IMR-90 (cell line): ENCODE measurements around the gene RADX. TPM values are rescaled to one million over a fixed set of nuclear protein-coding genes. Genes with fewer than 3 reads are reported as not detected.

Experiments
- ATAC-seq: fragments of 200-7000 bp; cut with Tn5 transposase; 2 replicates; pipeline ENCODE4 v1.9.1; 2020; ENCODE audit warnings: low read depth, mild to moderate bottlenecking, moderate library complexity
- BruUV-seq: library from RNA; stranded (reverse); fragments of 400-500 nt; replicated peaks from 2 replicates; lab custom pipeline; 2021; lab: Mats Ljungman, UMichigan
- CTCF ChIA-PET: fragments of 300-600 bp; formaldehyde crosslinking; extraction: SDS; loops from one replicate; lab custom pipeline; 2021; ENCODE audit warnings: antibody characterized with exemption; lab: Yijun Ruan, JAX
- POLR2A ChIA-PET: fragments of 300-600 bp; sonication (Branson Sonifier 250); formaldehyde crosslinking; loops from one replicate; lab custom pipeline; 2022; ENCODE audit warnings: antibody characterized with exemption; ENCODE audit not compliant: unreplicated experiment; lab: Charles Lee
- DNase-seq: peaks from one replicate; pipeline ENCODE4 v3.0.0; 2013
- H2AFZ ChIP-seq: replicated peaks from 2 replicates; pipeline ENCODE3; 2013; ENCODE audit warnings: low read length, mild to moderate bottlenecking; ENCODE audit not compliant: poor library complexity
- H2AK5ac ChIP-seq: 2 replicates; pipeline ENCODE4 v1.6.1; 2013; ENCODE audit warnings: low read depth, low read length, inconsistent platforms
- H2AK9ac ChIP-seq: replicated peaks from 2 replicates; pipeline ENCODE3; 2013; ENCODE audit warnings: mild to moderate bottlenecking, low read depth, low read length, moderate library complexity; ENCODE audit not compliant: poor library complexity
- H2BK120ac ChIP-seq: 2 replicates; pipeline ENCODE4 v1.6.1; 2013; ENCODE audit warnings: low read depth, low read length, inconsistent platforms
- H2BK15ac ChIP-seq: 3 replicates; pipeline ENCODE4 v1.6.1; 2013; ENCODE audit warnings: low read depth, low read length, inconsistent platforms
- H2BK20ac ChIP-seq: 2 replicates; pipeline ENCODE4 v1.6.1; 2013; ENCODE audit warnings: low read depth, mild to moderate bottlenecking, inconsistent platforms, low read length, moderate library complexity
- H2BK5ac ChIP-seq: 2 replicates; pipeline ENCODE4 v1.6.1; 2013; ENCODE audit warnings: mild to moderate bottlenecking, low read depth, low read length, inconsistent platforms; ENCODE audit not compliant: poor library complexity, severe bottlenecking
- H3K14ac ChIP-seq: replicated peaks from 2 replicates; pipeline ENCODE4 v1.6.1; 2013; ENCODE audit warnings: low read depth, low read length, inconsistent platforms
- H3K18ac ChIP-seq: 2 replicates; pipeline ENCODE4 v1.6.1; 2013; ENCODE audit warnings: low read depth, low read length, control low read depth
- H3K23ac ChIP-seq: 2 replicates; pipeline ENCODE4 v1.6.1; 2013; ENCODE audit warnings: low read depth, low read length, inconsistent platforms
- H3K27ac ChIP-seq: 2 replicates; pipeline ENCODE4 v1.5.1; 2013; ENCODE audit warnings: mild to moderate bottlenecking, control low read depth, low read length; ENCODE audit not compliant: insufficient read depth
- H3K27me3 ChIP-seq: 2 replicates; pipeline ENCODE4 v1.6.1; 2013; ENCODE audit warnings: low read length; ENCODE audit not compliant: control insufficient read depth, insufficient read depth
- H3K36me3 ChIP-seq: 2 replicates; pipeline ENCODE4 v1.6.1; 2013; ENCODE audit warnings: low read length, mixed read lengths; ENCODE audit not compliant: control insufficient read depth, insufficient read depth
- H3K4ac ChIP-seq: 2 replicates; pipeline ENCODE4 v1.6.1; 2013; ENCODE audit warnings: low read depth, low read length, inconsistent platforms
- H3K4me1 ChIP-seq: 2 replicates; pipeline ENCODE4 v1.6.1; 2013; ENCODE audit warnings: low read length, mixed read lengths; ENCODE audit not compliant: control insufficient read depth, insufficient read depth
- H3K4me2 ChIP-seq: 2 replicates; pipeline ENCODE4 v1.6.1; 2013; ENCODE audit warnings: low read depth, mild to moderate bottlenecking, control low read depth, low read length, moderate library complexity
- H3K4me3 ChIP-seq: 2 replicates; pipeline ENCODE4 v1.5.1; 2013; ENCODE audit warnings: low read depth, mild to moderate bottlenecking, control low read depth, low read length, moderate library complexity; ENCODE audit not compliant: insufficient read depth
- H3K56ac ChIP-seq: 2 replicates; pipeline ENCODE4 v1.6.1; 2013; ENCODE audit warnings: low read length, inconsistent platforms; ENCODE audit not compliant: insufficient read depth; ENCODE audit errors: extremely low read depth
- H3K79me1 ChIP-seq, 2 experiments: 2 replicates each; pipeline ENCODE4 v1.6.1; 2013; ENCODE audit warnings: low read length in 2 of 2, inconsistent platforms in 1 of 2, low read depth in 1 of 2
- H3K9ac ChIP-seq: 2 replicates; pipeline ENCODE4 v1.6.1; 2013; ENCODE audit warnings: low read depth, low read length, control low read depth
- H3K9me1 ChIP-seq: 2 replicates; pipeline ENCODE4 v1.6.1; 2013; ENCODE audit warnings: low read length, inconsistent platforms; ENCODE audit not compliant: insufficient read depth
- H3K9me3 ChIP-seq: 2 replicates; pipeline ENCODE4 v1.6.1; 2013; ENCODE audit warnings: low read length; ENCODE audit not compliant: control insufficient read depth, insufficient read depth
- H4K20me1 ChIP-seq: 2 replicates; pipeline ENCODE4 v1.6.1; 2013; ENCODE audit warnings: low read length, inconsistent platforms; ENCODE audit not compliant: insufficient read depth
- H4K5ac ChIP-seq: 2 replicates; pipeline ENCODE4 v1.6.1; 2013; ENCODE audit warnings: mild to moderate bottlenecking, low read depth, low read length, control low read depth
- H4K8ac ChIP-seq, 2 experiments: 2 replicates each; pipeline ENCODE4 v1.6.1; 2013; ENCODE audit warnings: low read depth in 2 of 2, low read length in 2 of 2, control low read depth in 1 of 2, inconsistent platforms in 1 of 2
- H4K91ac ChIP-seq: 2 replicates; pipeline ENCODE4 v1.6.1; 2013; ENCODE audit warnings: low read depth, low read length, inconsistent platforms; ENCODE audit not compliant: insufficient read depth
- CHD1 ChIP-seq: IDR thresholded peaks from 2 replicates; pipeline ENCODE4 v1.6.1; 2012; ENCODE audit warnings: low read depth, low read length, improper control_type of control experiment
- MAZ ChIP-seq: IDR thresholded peaks from 2 replicates; pipeline ENCODE4 v1.6.1; 2012; ENCODE audit warnings: low read depth, mild to moderate bottlenecking, low read length, improper control_type of control experiment, moderate library complexity, borderline replicate concordance
- MXI1 ChIP-seq: IDR thresholded peaks from 2 replicates; pipeline ENCODE4 v1.6.1; 2012; ENCODE audit warnings: low read depth, mild to moderate bottlenecking, low read length, moderate library complexity, borderline replicate concordance
- dilution Hi-C: fragments of 300-500 bp; cut with HindIII; formaldehyde crosslinking; loops from one replicate; pipeline ENCODE4 v1.14.3; 2018; ENCODE audit warnings: low sequenced_read_pairs; ENCODE audit not compliant: unreplicated experiment
- in situ Hi-C: fragments of 300-500 bp; cut with MboI; formaldehyde crosslinking; loops from 3 replicates; pipeline ENCODE4 v1.14.3; 2019; ENCODE audit warnings: low sequenced_read_pairs, inconsistent platforms, mixed read lengths
- intact Hi-C: fragments of 100-400 bp; cut with micrococcal nuclease; formaldehyde crosslinking; loops from 2 replicates; pipeline ENCODE4 v1.10.0; 2022
- polyA plus RNA-seq, 3 experiments: library from polyadenylated mRNA; depleted of rRNA; stranded (reverse); fragments of >200 nt; gene quantifications; 2 replicates each; pipeline ENCODE4 v1.2.3, GENCODE V29; 2012; ENCODE audit warnings: low replicate concordance in 1 of 3
- total RNA-seq: library from RNA; depleted of rRNA; stranded (reverse); fragments of >200 nt; gene quantifications from 2 replicates; pipeline ENCODE4 v1.2.3, GENCODE V29; 2012

RADX gene
- total and polyA plus RNA-seq, 2 of the 4 experiments (the other 2 are of a cell fraction): 1.6 to 1.8 TPM

GRCh38 chrX:106631615-106632014, 19.8 kb downstream of the RADX start:
- in situ Hi-C loops (no loop called here), dilution Hi-C loops (no loop called here), intact Hi-C loops (no loop called here)
- Histone ChIP-seq H4K20me1 (no peaks in the 10 kb centered on the region), H4K8ac (no peak overlapping the region), H3K36me3 (no peaks in the 10 kb centered on the region), H3K79me1 (no peaks in the 10 kb centered on the region), H2AFZ (no peak overlapping the region), H2AK5ac (no peak overlapping the region), H3K4me3 (no peak overlapping the region), H3K18ac (no peak overlapping the region), H3K4me1 (no peaks in the 10 kb centered on the region), H4K5ac (no peak overlapping the region), H2BK5ac (no peak overlapping the region), H3K4ac (no peak overlapping the region), H3K9me3 (no peaks in the 10 kb centered on the region), H3K23ac (no peak overlapping the region), H3K9ac (no peak overlapping the region), H3K27me3 (no peaks in the 10 kb centered on the region; the same call in 1 of the 2 replicates), H2AK9ac (no peak overlapping the region), H3K27ac (no peak overlapping the region), H2BK20ac (no peak overlapping the region), H3K4me2 (no peak overlapping the region), H2BK15ac (no peak overlapping the region), H3K56ac (no peak overlapping the region), H3K9me1 (no peaks in the 10 kb centered on the region), H4K91ac (no peak overlapping the region), H2BK120ac (no peak overlapping the region), H3K14ac (no peak overlapping the region)
- no peak for ATAC-seq
- ChIA-PET POLR2A (no interaction called here), CTCF (no interaction called here)
- TF ChIP-seq CHD1 (no peak), MXI1 (no peak), MAZ (no peak)
- no TSS peak for BruUV-seq
- DNase-seq: no peak
